DOHH2 (cell line): ENCODE results near the gene CRIM1.
A peak's percentile ranks its signal among the peaks of the same experiment; 100 is the strongest.

Source experiments
- H3F3A ChIP-seq: fragments of 200-600 bp; sonication (generic), shearing (Covaris generic); 2 replicates; pipeline ENCODE4 v1.6.0; 2016; ENCODE audit warnings: antibody characterized with exemption, mild to moderate bottlenecking; ENCODE audit not compliant: control insufficient read depth, insufficient read depth
- H3K27ac ChIP-seq: fragments of 200-600 bp; sonication (generic); 2 replicates; pipeline ENCODE4 v1.5.1; 2014; ENCODE audit warnings: low read depth, mild to moderate bottlenecking, low read length, moderate library complexity
- H3K27me3 ChIP-seq: fragments of 200-600 bp; sonication (generic); 2 replicates; pipeline ENCODE4 v1.6.1; 2014; ENCODE audit warnings: mild to moderate bottlenecking, low read length, mixed read lengths; ENCODE audit not compliant: control insufficient read depth
- H3K36me3 ChIP-seq: fragments of 200-600 bp; sonication (generic); 2 replicates; pipeline ENCODE4 v1.6.1; 2014; ENCODE audit warnings: mild to moderate bottlenecking, low read length, moderate library complexity, mixed read lengths; ENCODE audit not compliant: control insufficient read depth
- H3K4me1 ChIP-seq: fragments of 200-600 bp; sonication (generic); 2 replicates; pipeline ENCODE4 v1.6.1; 2014; ENCODE audit warnings: mild to moderate bottlenecking, low read length, mixed read lengths; ENCODE audit not compliant: control insufficient read depth
- H3K4me2 ChIP-seq: fragments of 200-600 bp; sonication (generic); 2 replicates; pipeline ENCODE4 v1.6.0; 2014; ENCODE audit warnings: mild to moderate bottlenecking, low read length, moderate library complexity
- H3K4me3 ChIP-seq: fragments of 200-600 bp; sonication (generic); 2 replicates; pipeline ENCODE4 v1.5.1; 2014; ENCODE audit warnings: mild to moderate bottlenecking, low read length, mixed read lengths
- H3K79me2 ChIP-seq: fragments of 200-600 bp; sonication (generic); 2 replicates; pipeline ENCODE4 v1.6.1; 2014; ENCODE audit warnings: mild to moderate bottlenecking, low read length, mixed read lengths; ENCODE audit not compliant: control insufficient read depth
- H3K9me2 ChIP-seq: fragments of 200-600 bp; sonication (generic); replicated peaks from 2 replicates; pipeline ENCODE4 v1.6.1; 2014; ENCODE audit warnings: mild to moderate bottlenecking, low read length, mixed read lengths; ENCODE audit not compliant: control insufficient read depth
- H3K9me3 ChIP-seq: fragments of 200-600 bp; sonication (generic); 2 replicates; pipeline ENCODE4 v1.6.1; 2014; ENCODE audit warnings: antibody characterized with exemption, low read length, mixed read lengths; ENCODE audit not compliant: control insufficient read depth, insufficient read depth
- H4K20me1 ChIP-seq: fragments of 200-600 bp; sonication (generic); 2 replicates; pipeline ENCODE4 v1.6.0; 2014; ENCODE audit warnings: low read depth, mild to moderate bottlenecking, antibody characterized with exemption, low read length, moderate library complexity; ENCODE audit not compliant: control insufficient read depth, insufficient read depth
- CTCF ChIP-seq: fragments of 200-600 bp; sonication (generic); IDR thresholded peaks from one replicate; pipeline ENCODE4 v1.5.1; 2014; ENCODE audit warnings: antibody characterized with exemption, mild to moderate bottlenecking, low read depth, low read length; ENCODE audit not compliant: poor library complexity, severe bottlenecking
- EZH2phosphoT487 ChIP-seq: fragments of 200-600 bp; sonication (generic); IDR thresholded peaks from 2 replicates; pipeline ENCODE4 v1.6.1; 2017; ENCODE audit warnings: borderline replicate concordance, mild to moderate bottlenecking, antibody characterized with exemption, low read length, moderate library complexity, mixed read lengths

Gene CRIM1

GRCh38 chr2:36408198-36408703, 52.7 kb downstream of the CRIM1 start:
- Histone ChIP-seq H4K20me1 (no peaks in the 10 kb centered on the region), H3K4me2 (peak overlapping the region; percentile 89), H3K27ac (peak overlapping the region; percentile 94), H3K27me3 (no peaks in the 10 kb centered on the region), H3K79me2 (peaks cover 91% of the 10 kb centered on the region), H3K36me3 (peaks cover 21% of the 10 kb centered on the region), H3K4me1 (peaks cover 82% of the 10 kb centered on the region), H3K9me3 (no peaks in the 10 kb centered on the region), H3K4me3 (peak overlapping the region; percentile 49), H3F3A (peaks cover 20% of the 10 kb centered on the region), H3K9me2 (no peaks in the 10 kb centered on the region)
- no peak for TF ChIP-seq EZH2phosphoT487
- TF ChIP-seq CTCF = no peak

- Histone ChIP-seq H3K9me2 (no peaks in the 10 kb centered on the region), H4K20me1 (no peaks in the 10 kb centered on the region), H3K79me2 (peaks cover 91% of the 10 kb centered on the region), H3K36me3 (peaks cover 23% of the 10 kb centered on the region), H3K27me3 (no peaks in the 10 kb centered on the region), H3K4me3 (peak overlapping the region; percentile 49), H3K27ac (peak overlapping the region; percentile 94), H3K4me1 (peaks cover 76% of the 10 kb centered on the region), H3F3A (peaks cover 15% of the 10 kb centered on the region), H3K9me3 (no peaks in the 10 kb centered on the region), H3K4me2 (peak overlapping the region; percentile 89)
- TF ChIP-seq CTCF = no peak
- no peak for TF ChIP-seq EZH2phosphoT487
These were observed 53.8 kb downstream of the CRIM1 start for GRCh38 chr2:36409335-36409734.

- Histone ChIP-seq H3K27ac (no peak overlapping the region), H3K9me2 (no peaks in the 10 kb centered on the region), H3K9me3 (no peaks in the 10 kb centered on the region), H3K36me3 (peaks cover 26% of the 10 kb centered on the region), H3F3A (peaks cover 9% of the 10 kb centered on the region), H3K79me2 (peaks cover 95% of the 10 kb centered on the region), H3K4me1 (peaks cover 76% of the 10 kb centered on the region), H4K20me1 (no peaks in the 10 kb centered on the region), H3K4me3 (peak overlapping the region; percentile 49), H3K4me2 (peak overlapping the region; percentile 89), H3K27me3 (no peaks in the 10 kb centered on the region)
- TF ChIP-seq CTCF (no peak), EZH2phosphoT487 (no peak)
These were observed 54.4 kb downstream of the CRIM1 start for GRCh38 chr2:36409935-36410334.
